ENCODE data around the gene THRAP3. TPM values are rescaled to one million over a fixed set of nuclear protein-coding genes. Genes with fewer than 3 reads are reported as not detected.

Gene THRAP3
- polyA plus RNA-seq, 1 experiment = 45.8 TPM

DNA sequence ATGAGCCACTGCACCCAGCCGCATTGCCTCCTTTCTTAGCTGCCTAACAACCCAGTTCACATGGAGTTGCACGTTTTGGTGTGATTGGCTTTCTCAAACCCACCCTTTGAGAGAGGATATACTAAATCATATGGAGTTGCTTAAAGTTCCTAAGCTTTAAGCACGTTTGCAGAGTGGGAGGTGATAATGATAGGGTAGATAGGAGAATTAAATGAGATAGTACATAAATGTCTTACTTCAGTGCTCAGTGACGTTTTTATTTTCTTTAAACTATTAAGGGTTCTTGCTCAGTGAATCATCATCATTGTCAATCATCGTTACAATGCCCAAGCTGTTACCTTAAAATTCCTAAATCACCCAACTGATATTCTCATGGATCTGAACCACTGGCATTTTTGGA, 79.0 kb downstream of the THRAP3 start:
- Histone ChIP-seq H3K36me3 (ENCODE audit: control insufficient read depth, insufficient read depth, low read length) (peaks cover 27% of the 10 kb centered on the region), H3K4me3 (ENCODE audit: low read depth, low read length) (no peak overlapping the region), H3K27me3 (ENCODE audit: control insufficient read depth, insufficient read depth, low read length) (no peaks in the 10 kb centered on the region)
- DNase-seq (ENCODE audit: low read depth) = no peak
- ChIA-PET CTCF (interaction anchor here (0.8 to 1.6 kb wide), 3 partner anchors 115 to 153 kb away, joined by 3 read pairs; no protein-coding TSS in a partner anchor), POLR2A (no interaction called here)
- no peak for TF ChIP-seq CTCF (IDR thresholded peaks at IDR 0.05; ENCODE audit: insufficient read depth, low read depth, low read length)

DNA sequence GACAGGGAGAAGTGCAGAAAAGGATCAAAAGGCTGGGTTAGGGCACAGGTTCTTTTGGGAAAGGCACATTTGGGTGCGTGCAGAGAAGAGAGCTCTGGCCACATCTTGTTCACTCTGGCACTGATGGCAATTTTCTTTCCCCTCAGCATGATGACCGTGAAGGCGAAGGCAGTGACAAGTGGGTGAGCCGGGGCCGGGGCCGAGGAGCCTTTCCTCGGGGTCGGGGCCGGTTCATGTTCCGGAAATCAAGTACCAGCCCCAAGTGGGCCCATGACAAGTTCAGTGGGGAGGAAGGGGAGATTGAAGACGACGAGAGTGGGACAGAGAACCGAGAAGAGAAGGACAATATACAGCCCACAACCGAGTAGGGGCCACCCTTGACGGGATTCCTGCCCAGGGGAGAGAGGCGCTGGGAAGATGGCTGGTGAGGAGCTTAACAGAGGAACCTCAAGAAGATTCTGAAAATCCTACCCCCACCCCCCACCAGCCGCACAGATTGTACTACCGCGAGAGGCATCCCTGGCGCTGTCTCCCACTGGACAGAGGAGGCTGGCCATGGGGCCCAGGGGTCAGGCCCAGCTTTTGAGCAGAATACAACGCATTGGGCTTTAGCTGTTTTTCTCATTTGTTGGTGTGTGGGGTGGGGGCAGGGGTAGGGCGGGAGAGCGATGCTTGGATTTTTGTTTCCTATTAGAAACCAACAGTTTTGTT, 79.6 kb downstream of the THRAP3 start:
- CTCF ChIA-PET = interaction anchor here (0.5 to 1.6 kb wide), 5 partner anchors 30 to 154 kb away, joined by 3 read pairs; no protein-coding TSS in a partner anchor
- TF ChIP-seq CTCF (IDR thresholded peaks at IDR 0.05; ENCODE audit: insufficient read depth, low read depth, low read length) = no peak

DNA sequence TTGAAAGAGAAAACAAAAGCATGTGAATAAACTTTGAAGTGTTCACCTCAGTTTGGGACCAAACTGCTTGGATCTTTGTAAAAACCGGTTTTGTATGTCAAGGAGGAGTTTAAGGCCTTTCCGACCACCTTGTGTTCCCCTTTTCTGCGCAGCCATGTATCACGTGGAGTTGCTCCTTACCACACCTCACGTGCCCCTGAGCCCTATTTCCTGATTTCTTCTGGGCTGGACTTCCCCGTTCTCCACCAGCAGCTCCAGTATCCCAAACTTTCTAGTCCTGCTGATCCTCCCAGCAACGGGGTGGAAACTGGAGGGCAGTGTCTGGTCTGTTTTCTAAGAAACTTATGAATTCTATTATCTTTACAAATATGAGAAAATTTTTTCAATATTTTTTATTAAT, 80.3 kb downstream of the THRAP3 start:
- DNase-seq (ENCODE audit: low read depth) = no peak
- Histone ChIP-seq H3K27me3 (ENCODE audit: control insufficient read depth, insufficient read depth, low read length) (no peaks in the 10 kb centered on the region), H3K4me3 (ENCODE audit: low read depth, low read length) (no peak overlapping the region), H3K36me3 (ENCODE audit: control insufficient read depth, insufficient read depth, low read length) (peaks cover 25% of the 10 kb centered on the region)
- TF ChIP-seq CTCF (IDR thresholded peaks at IDR 0.05; ENCODE audit: insufficient read depth, low read depth, low read length) = no peak
- ChIA-PET POLR2A (no interaction called here), CTCF (interaction anchor here (0.5 to 1.2 kb wide), 3 partner anchors 31 to 117 kb away, joined by 3 read pairs; no protein-coding TSS in a partner anchor)

More for the DNA sequence above, 79.6 kb downstream of the THRAP3 start:
- no peak overlapping the region for H3K4me3 ChIP-seq (ENCODE audit: low read depth, low read length)
- H3K36me3 ChIP-seq (ENCODE audit: control insufficient read depth, insufficient read depth, low read length) = peaks cover 25% of the 10 kb centered on the region
- no peaks in the 10 kb centered on the region for H3K27me3 ChIP-seq (ENCODE audit: control insufficient read depth, insufficient read depth, low read length)
- DNase-seq (ENCODE audit: low read depth) = no peak
- POLR2A ChIA-PET = no interaction called here

- Histone ChIP-seq H3K36me3 (ENCODE audit: control insufficient read depth, insufficient read depth, low read length) (peaks cover 25% of the 10 kb centered on the region), H3K27me3 (ENCODE audit: control insufficient read depth, insufficient read depth, low read length) (no peaks in the 10 kb centered on the region), H3K4me3 (ENCODE audit: low read depth, low read length) (no peak overlapping the region)
- CTCF ChIA-PET = interaction anchor here (1.1 to 1.8 kb wide), 4 partner anchors 20 to 116 kb away, joined by 3 read pairs; no protein-coding TSS in a partner anchor
- TF ChIP-seq CTCF (IDR thresholded peaks at IDR 0.05; ENCODE audit: insufficient read depth, low read depth, low read length) = no peak
- DNase-seq (ENCODE audit: low read depth) = no peak
- POLR2A ChIA-PET = no interaction called here
Observed at GRCh38 chr1:36304970-36305914, 81.0 kb downstream of the THRAP3 start.

GRCh38 chr1:36305915-36306209, 81.6 kb downstream of the THRAP3 start:
- peaks cover 21% of the 10 kb centered on the region for H3K36me3 ChIP-seq (ENCODE audit: control insufficient read depth, insufficient read depth, low read length)
- POLR2A ChIA-PET = no interaction called here
- CTCF ChIA-PET = interaction anchor here (1.3 to 1.8 kb wide), 3 partner anchors 21 to 81 kb away, joined by 3 read pairs; no protein-coding TSS in a partner anchor
- no peak overlapping the region for H3K4me3 ChIP-seq (ENCODE audit: low read depth, low read length)
- DNase-seq (ENCODE audit: low read depth) = no peak
- no peak for TF ChIP-seq CTCF (IDR thresholded peaks at IDR 0.05; ENCODE audit: insufficient read depth, low read depth, low read length)
- H3K27me3 ChIP-seq (ENCODE audit: control insufficient read depth, insufficient read depth, low read length) = no peaks in the 10 kb centered on the region

Measured in BJ (cell line).